Stimulated activated CD4-positive, alpha-beta T cell treated with anti-CD3 and anti-CD28 coated beads, Interleukin-15, amount 100 ng/mL, for 48 hours (primary cell): Measurements from ENCODE around the gene MRAP.

Experiments used
- DNase-seq, 2 donors: peaks; one replicate each; pipeline ENCODE4 v3.0.0-alpha.2; 2020; ENCODE audit warnings: low read depth in 2 of 2

Gene MRAP

GRCh38 chr21:32322676-32323075, 24.0 kb downstream of the MRAP start:
- no peak for DNase-seq

DNA sequence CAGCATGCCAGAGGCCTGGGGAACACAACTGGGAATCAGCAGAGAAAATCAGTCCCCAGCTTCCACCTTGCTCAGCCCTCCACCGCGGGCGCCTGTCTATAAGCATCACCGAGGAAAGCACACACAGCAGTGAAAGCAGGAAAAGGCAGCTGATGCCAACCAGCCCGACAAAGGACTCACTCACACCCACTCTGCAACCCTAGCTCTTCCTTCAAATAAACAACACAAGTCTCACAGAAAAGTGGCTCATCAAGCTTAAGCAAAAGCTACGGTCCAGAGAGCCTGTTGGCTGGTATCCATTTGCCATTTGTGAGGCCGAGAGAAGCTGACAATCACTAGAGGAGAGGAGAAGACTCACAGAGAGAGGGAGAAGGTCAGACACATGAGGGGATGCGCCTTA, 27.1 kb downstream of the MRAP start:
- DNase-seq, result no peak

DNA sequence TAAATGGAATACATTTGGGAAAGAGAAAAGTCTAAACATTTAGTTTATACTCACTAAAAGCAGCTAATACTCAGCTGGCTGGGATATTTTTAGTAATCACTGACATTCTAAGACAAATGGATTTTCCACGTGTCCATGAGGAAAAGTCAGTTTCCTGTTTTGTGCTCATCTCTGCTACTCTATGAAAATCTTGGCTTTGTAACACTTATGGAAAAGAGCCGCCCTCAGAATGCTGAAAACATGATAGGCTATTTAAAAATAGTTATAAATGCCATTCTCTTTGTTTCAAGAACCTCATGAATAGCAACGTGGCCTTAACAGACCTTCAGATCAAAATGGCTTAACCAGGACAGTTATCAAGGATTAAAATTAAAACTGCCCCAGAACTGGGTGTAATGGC, 29.9 kb downstream of the MRAP start:
- no peak for DNase-seq

DNA sequence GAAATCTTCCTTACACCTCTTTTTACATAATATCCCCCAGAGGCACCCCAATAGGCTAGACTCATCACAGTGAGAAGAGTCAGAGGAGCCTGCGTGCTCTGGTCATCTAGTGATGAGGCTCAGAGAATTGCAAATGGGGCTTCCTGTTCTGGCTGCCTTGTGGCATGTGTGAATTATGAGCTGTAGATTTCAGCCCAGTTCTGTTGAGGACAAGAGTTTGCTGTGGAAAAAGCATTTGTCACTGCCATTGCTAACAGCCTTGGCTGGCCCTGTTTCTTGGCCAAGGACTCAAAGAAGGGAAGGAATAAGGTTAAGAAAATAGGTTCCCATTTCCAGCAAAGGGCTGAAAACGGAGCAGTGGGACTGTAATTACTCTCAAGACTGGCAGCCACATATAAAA, 30.7 kb downstream of the MRAP start:
- DNase-seq, result no peak

- no peak for DNase-seq
Measured at GRCh38 chr21:32329776-32330175, 31.1 kb downstream of the MRAP start.

DNA sequence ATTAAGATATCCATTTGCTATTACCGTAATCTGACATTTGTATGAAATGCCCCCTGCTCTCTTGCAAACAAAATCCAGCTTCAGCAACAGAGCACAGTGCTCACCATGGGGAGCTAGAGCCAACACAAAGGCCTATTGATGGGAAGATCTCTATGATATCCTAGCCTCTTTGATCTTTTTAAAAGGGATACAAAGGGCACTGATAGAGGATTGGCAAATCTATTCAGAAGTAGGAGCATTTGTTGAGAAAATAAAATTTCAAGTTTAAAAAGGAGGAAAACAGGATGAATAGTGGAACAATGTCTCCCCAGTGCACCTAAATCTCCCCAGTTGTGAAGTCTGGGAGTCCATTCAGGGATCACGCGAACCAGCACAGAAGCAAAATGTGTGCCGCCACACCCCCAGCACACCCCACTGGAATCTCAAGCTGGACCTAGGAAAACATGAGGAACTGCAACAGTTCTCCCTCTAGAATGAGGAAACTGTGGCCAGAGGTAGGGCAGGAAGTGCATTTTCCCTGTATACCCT, 32.2 kb downstream of the MRAP start:
- no peak for DNase-seq

DNA sequence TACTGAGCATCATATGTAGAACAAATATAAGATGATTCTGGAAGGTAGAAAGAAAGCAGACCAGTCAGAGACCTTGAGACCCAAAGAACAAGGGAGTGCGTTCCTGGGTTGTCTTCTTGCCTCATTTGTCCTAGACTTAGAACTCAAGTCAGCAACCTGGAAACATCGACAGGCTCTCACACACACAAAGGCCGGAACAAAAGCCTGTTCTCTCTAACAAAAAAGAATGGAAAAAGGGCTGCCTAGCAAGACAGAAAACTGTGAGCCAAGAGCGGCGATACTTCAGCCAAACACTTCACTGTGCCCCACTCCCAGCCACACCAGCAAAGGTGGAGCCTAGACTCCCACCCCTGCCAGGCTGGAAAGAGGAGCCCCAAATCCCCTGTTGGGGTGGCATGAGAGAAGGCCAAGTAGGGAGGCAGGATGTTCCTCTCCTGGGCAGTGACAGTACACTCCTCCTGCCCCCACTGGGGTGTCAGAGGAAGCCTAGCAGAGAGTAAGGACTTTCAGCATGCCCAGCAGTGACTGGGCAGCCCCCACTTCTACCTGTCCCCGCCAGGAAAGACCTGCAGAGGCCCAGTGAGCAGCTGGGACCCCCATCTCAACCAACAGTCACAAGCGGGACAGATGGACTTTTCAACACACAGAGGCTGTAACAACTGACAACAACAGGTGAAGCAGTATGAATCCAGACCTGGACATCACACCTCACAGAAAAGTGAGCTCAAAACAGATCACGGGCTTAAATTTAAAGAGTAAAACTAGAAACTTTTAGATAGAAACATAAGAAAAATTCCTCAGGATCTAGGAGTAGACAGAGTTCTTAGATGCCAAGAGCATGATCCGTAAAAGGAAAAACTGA, 33.0 kb downstream of the MRAP start:
- DNase-seq, result no peak

- no peak for DNase-seq
Measured at GRCh38 chr21:32332463-32332951, 33.9 kb downstream of the MRAP start.

DNA sequence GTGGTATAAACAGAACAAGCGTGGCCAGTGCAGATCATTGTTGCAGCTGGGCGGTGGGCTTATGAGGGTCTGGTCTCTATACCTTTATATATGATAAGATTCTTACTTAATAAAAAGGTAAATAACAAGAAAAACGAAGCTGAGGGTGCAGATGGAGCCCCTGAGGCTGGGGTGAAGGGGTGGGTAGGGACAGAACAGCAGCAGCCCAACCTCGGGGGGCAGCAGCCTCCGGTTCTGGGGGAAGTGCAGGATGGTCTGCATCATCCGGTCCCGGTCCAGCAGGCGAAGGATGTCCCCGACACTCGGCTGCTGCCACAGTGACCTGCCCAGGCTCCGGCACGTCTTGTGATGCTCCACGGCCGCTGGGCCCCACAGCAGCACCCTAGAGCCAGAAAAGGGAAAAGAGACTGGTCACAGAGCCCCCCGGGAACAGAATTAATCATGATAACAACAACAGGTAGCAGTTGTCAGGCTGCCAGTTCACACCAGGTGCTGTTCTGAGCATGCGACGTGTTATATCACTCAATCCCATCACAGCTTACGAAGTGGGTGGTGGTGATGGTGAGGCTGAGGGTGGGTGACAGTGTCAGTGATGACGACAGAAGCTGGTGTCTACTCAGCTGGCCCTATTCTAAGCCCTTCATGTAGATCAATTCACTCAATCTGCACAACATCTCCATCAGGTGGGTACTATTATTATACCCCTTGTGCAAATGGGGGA, 35.5 kb downstream of the MRAP start:
- DNase-seq, result no peak

GRCh38 chr21:32334980-32335531, 36.4 kb downstream of the MRAP start:
- no peak for DNase-seq

GRCh38 chr21:32335601-32336575, 37.2 kb downstream of the MRAP start:
- DNase-seq, result no peak

DNA sequence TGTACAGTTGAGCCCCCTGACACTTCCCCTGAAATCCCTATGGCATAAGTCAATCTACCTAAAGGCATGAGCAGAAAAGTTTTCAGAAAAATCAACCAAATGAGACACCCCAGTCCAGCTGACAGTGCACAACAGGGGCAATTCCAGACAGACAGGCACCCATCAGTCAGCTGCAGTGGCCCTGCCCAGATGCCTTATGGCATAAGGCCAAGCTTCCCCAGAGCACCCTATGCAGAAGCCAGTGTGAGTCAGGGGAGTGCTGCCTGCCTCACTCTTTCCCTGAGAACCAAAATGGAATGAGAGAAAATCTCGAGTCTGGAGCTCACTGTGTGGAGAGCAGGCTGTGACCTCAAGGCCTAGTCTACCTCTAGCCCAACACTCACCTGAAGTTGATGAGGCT, 38.1 kb downstream of the MRAP start:
- no peak for DNase-seq

DNA sequence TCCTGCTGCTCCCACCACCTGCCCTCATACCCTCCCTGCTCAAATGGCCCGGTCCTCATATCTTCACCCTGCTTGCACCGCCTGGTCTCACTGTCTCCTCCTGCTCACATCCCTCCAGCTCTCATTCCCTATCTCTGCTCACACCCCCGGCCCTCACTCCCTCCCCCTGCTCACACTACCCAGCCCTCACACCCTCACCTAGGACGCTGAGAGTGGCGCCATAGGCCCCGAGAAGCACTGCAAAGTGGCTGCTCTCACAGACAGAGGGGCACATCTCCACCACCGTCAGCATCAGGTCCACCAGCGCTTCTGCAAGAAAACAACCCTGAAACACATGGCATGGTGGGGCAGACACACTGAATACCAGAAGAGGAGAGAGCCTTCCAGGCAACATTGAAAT, 38.6 kb downstream of the MRAP start:
- DNase-seq, result no peak

GRCh38 chr21:32338209-32338921, 39.7 kb downstream of the MRAP start:
- no peak for DNase-seq

GRCh38 chr21:32340863-32341848, 42.5 kb downstream of the MRAP start:
- DNase-seq, result no peak

DNA sequence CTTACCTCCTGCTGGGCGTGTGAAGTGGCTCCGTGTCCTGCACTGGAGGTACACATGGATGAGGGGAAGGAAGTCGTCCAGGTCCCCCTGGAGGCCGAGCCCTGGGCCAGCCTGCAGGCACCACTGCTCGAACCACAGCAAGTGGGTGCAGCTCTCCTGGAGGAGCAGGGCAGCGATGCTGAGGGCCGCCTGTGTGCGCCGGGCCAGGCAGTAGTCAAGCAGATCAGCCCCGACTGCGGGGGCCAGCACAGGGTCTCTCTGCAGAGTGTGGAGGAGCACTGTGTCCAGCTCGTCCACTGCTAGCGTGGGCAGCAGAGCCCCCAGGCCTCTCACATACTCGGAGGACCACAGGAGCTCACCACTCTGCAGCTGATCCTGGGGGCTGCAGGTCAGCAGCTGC, 48.3 kb downstream of the MRAP start:
- DNase-seq, result no peak

- DNase-seq, result no peak
Measured at GRCh38 chr21:32347351-32347750, 48.7 kb downstream of the MRAP start.

DNA sequence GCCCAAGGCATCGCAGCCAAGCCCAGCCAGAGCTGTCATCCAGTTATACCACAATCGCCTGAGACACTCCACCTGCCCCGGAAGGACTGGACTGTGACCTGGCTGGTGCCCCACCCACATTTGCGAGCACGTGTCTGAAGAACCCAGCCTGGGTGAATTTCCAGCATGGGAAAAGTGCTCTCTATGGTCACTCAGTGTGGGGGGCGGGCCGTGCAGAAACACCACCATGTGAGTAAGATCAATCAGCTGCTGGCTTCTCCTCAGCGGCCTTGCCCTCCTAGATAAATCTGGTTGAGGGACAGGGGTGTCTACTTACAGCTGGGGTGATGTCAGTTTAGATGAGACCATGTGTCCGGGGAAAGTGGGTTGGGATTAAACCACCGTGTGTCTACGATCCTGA, 49.3 kb downstream of the MRAP start:
- DNase-seq, result no peak

GRCh38 chr21:32348604-32349332, 50.1 kb downstream of the MRAP start:
- DNase-seq, result no peak
